GM10248 (cell line): ENCODE results near the gene TEAD1.

Experiments used
- CTCF ChIA-PET: fragments of 300-600 bp; sonication (Branson Sonifier 250); formaldehyde crosslinking; extraction: SDS; loops from one replicate; lab custom pipeline; 2021; ENCODE audit warnings: antibody characterized with exemption; lab: Yijun Ruan, JAX
- POLR2A ChIA-PET: fragments of 350-650 bp; sonication (Branson Sonifier 250); formaldehyde crosslinking; extraction: SDS; loops from one replicate; lab custom pipeline; 2020; ENCODE audit warnings: antibody characterized with exemption; lab: Yijun Ruan, JAX
- DNase-seq: peaks from one replicate; pipeline ENCODE4 v3.0.0; 2012; ENCODE audit errors: extremely low spot score
- TF ChIP-seq, protein P1 (sequence below): IDR thresholded peaks from 2 replicates; pipeline ENCODE4 v1.5.1; 2012; ENCODE audit warnings: mild to moderate bottlenecking, low read depth; ENCODE audit errors: extremely low read depth, missing control alignments, control extremely low read depth

TEAD1 gene

DNA sequence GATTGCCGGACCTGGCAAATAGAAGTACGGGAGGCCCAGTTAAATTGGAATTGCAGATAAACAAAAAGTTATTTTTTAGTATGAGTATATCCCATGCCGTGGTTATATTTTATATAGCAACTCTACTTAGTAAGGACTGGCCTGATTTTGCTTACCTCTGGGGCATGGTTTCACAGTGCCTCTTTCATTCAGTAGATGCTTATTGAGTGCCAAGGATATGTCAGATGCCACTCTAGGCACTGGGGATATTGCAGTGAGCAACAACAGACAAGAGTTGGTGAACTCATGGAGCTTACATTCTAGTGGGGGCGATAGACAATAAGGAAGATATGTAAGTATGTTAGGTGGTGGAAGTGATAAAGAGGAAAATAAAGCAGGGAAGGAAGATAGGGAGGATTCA is 112.2 kb downstream of the TEAD1 start:
- CTCF ChIA-PET = interaction anchor here (1.1 to 1.7 kb wide), 3 partner anchors 10 to 25 kb away, joined by 3 to 4 read pairs (median 4); no protein-coding TSS in a partner anchor
- no peak for DNase-seq
- TF ChIP-seq, protein P1, sequence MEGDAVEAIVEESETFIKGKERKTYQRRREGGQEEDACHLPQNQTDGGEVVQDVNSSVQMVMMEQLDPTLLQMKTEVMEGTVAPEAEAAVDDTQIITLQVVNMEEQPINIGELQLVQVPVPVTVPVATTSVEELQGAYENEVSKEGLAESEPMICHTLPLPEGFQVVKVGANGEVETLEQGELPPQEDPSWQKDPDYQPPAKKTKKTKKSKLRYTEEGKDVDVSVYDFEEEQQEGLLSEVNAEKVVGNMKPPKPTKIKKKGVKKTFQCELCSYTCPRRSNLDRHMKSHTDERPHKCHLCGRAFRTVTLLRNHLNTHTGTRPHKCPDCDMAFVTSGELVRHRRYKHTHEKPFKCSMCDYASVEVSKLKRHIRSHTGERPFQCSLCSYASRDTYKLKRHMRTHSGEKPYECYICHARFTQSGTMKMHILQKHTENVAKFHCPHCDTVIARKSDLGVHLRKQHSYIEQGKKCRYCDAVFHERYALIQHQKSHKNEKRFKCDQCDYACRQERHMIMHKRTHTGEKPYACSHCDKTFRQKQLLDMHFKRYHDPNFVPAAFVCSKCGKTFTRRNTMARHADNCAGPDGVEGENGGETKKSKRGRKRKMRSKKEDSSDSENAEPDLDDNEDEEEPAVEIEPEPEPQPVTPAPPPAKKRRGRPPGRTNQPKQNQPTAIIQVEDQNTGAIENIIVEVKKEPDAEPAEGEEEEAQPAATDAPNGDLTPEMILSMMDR = no peak
- POLR2A ChIA-PET = no interaction called here

DNA sequence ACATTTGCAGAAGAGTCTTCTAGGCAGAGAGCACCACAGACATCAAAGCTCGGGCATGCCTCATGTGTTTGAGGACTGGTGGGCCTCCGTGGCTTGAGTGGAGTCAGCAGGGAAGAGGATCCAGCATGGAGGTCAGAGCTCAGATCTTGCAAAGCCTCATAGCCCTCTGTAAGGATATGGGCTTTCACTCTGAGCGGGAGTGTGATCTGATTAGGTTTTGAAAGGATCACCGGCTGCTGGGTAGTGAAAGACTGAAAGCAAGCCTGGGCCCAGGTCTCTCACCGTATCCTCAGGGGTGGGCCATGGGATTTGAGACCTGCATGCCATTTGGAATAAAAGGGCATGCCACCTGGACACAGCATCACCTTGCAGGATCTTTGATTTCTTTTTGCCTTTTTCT is 112.7 kb downstream of the TEAD1 start:
- POLR2A ChIA-PET = no interaction called here
- TF ChIP-seq, protein P1 = no peak
- no peak for DNase-seq
- CTCF ChIA-PET = interaction anchor here (1.1 to 1.7 kb wide), 2 partner anchors 10 to 22 kb away, joined by 3 to 4 read pairs; no protein-coding TSS in a partner anchor

DNA sequence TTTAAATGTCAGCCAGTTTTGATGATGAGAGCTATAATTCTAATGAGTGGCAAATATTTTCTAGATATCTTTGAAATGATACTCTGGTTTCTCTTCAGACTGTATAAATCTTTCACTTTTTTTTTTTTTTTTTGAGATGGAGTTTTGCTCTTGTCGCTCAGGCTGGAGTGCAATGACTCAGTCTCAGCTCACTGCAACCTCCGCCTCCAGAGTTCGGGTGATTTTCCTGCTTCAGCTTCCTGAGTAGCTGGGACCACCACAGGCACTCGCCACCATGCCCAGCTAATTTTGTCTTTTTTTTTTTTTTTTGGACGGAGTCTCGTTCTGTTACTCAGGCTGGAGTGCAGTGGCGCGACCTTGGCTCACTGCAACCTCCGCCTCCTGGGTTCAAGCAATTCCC is 113.6 kb downstream of the TEAD1 start:
- no peak for DNase-seq
- CTCF ChIA-PET = interaction anchor here (1.7 kb wide), 1 partner anchor 9 kb away, joined by 4 read pairs; no protein-coding TSS in a partner anchor
- POLR2A ChIA-PET = no interaction called here
- TF ChIP-seq, protein P1 = no peak

DNA sequence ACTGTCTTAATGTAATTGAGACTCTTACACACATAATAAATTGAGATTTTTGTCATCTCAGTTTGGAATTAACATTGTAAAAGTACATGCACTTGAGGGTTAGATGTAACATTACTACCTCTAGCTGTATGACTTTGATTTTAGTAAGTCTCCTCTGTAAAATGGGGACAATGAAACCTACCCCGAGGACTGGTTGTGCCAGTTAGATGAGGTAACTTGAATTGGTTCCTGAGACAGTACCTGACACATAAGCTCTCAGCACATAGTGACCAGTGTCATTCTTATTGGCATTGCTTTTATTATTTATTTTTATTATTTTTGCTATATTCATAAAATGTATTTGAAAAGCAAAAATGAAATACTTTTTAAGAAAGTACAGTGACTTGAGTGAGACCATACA is 114.8 kb downstream of the TEAD1 start:
- POLR2A ChIA-PET = no interaction called here
- DNase-seq = no peak
- CTCF ChIA-PET = interaction anchor here (1.5 kb wide), 1 partner anchor 45 kb away, joined by 3 read pairs; no protein-coding TSS in a partner anchor
- TF ChIP-seq, protein P1 = no peak

DNA sequence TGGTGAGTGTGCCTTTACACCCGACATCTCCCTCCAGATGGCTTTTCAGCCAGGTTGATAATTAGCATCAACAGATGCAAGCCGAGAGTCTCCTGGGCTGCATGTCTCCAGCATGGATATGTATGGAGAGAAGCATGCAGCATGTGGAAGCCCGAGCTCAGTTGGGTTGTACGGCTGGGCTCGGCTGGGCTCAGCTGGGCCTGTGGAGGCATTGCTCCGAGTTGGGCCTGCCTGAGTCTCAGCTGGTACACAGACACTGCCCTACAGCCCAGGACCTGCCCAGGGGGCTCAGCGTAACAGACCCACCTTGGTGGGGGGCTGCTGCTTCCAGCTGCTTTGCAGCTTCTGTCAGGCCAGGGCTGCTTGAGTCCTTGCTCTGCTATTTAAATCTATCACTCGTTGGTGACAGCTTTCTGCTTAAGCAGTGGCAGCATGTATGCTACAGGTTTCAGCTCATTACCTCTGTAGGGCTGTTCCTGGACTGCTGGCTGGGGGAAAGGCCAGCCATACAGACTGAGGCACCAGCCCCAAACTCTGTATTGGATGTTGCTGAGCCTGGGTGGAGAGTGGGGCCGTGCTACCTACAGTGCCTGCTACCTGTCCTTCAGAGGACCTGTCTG is 115.5 kb downstream of the TEAD1 start:
- POLR2A ChIA-PET = no interaction called here
- no peak for DNase-seq
- TF ChIP-seq, protein P1 = no peak
- CTCF ChIA-PET = interaction anchor here (1.5 kb wide), 1 partner anchor 44 kb away, joined by 3 read pairs; no protein-coding TSS in a partner anchor

DNA sequence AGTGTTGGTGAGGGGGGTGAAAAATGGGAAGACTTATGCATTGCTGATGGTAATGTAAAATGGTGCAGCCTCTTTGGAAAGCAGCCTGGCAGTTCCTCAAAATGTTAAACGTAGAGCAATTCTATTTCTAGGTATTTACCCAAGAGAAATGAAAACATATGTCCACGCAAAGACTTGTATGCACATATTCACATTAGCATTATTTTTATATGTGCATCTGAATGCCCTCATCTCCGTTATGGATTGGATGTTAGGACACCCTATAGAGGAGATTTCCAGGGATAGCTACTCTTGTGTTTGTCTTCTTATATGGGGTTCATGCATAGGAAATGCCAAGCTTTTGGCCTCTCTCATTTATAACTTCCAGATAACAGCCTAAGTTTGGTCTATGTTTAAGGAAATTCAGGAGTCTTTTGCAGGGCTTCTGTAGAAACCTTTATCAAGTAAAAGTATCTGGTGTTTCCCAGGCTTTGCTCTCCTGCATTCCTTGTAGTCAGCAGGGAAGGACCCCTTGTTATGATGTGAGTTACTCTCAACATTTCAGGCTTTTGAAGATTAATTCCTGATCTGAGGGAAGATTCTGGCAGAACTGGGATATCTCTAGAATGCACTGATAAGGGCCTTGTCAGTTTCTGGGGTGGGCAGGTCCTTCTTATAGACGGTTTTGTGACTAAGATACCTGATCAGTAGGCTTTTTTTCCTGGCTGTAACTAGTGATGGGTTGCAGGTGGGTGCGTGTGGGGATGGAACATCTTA is 116.8 kb downstream of the TEAD1 start:
- DNase-seq = no peak
- TF ChIP-seq, protein P1 = no peak
- CTCF ChIA-PET = no interaction called here
- POLR2A ChIA-PET = no interaction called here
